Gastrocnemius medialis (tissue), 4 donors: Measurements from ENCODE around the gene PRR7. TPM values are rescaled to one million over a fixed set of nuclear protein-coding genes. Genes with fewer than 3 reads are reported as not detected.

Source experiments
- ATAC-seq, 2 donors: fragments of 150-250 bp; one replicate each; pipeline ENCODE4 v1.9.1; 2016
- DNase-seq, 2 donors: peaks; one replicate each; pipeline ENCODE4 v3.0.0-alpha.2; 2019
- H3K27ac ChIP-seq, 4 donors: fragments of 200-600 bp; sonication (generic); 1 replicate in 1 of 4; 2 replicates in 3 of 4; pipeline ENCODE4 v1.5.1; 2016 to 2018; ENCODE audit warnings: mild to moderate bottlenecking in 2 of 4, moderate library complexity in 1 of 4
- H3K27me3 ChIP-seq, 3 donors: fragments of 200-600 bp; sonication (generic) in 2 of 3; 1 replicate in 1 of 3; 2 replicates in 2 of 3; pipeline versions ENCODE4 v1.5.1 to v1.6.0; 2016 to 2019; ENCODE audit warnings: mild to moderate bottlenecking in 1 of 3, moderate library complexity in 1 of 3
- H3K36me3 ChIP-seq, 2 donors: fragments of 200-600 bp; sonication (generic) in 1 of 2; one replicate each; pipeline ENCODE4 v1.5.1; 2017 to 2018
- H3K4me1 ChIP-seq, 2 donors: fragments of 200-600 bp; sonication (generic) in 1 of 2; one replicate each; pipeline ENCODE4 v1.5.1; 2016 to 2017; ENCODE audit warnings: mild to moderate bottlenecking in 2 of 2
- H3K4me3 ChIP-seq, 4 donors: fragments of 200-600 bp; sonication (generic) in 3 of 4; 1 replicate in 1 of 4; 2 replicates in 3 of 4; pipeline ENCODE4 v1.5.1; 2016 to 2019; ENCODE audit warnings: mild to moderate bottlenecking in 2 of 4
- H3K9me3 ChIP-seq, 3 donors: fragments of 200-600 bp; sonication (generic) in 2 of 3; 1 replicate in 1 of 3; 2 replicates in 2 of 3; pipeline ENCODE4 v1.5.1; 2016 to 2019
- POLR2A ChIP-seq, 2 donors: fragments of 450-650 bp; IDR thresholded peaks; one replicate each; pipeline ENCODE4 v1.6.1; 2017; ENCODE audit warnings: antibody characterized with exemption in 2 of 2, mild to moderate bottlenecking in 2 of 2, moderate library complexity in 2 of 2
- in situ Hi-C, 4 donors: fragments of 200-750 bp; cut with MboI; loops; one replicate each; pipeline versions ENCODE4 v1.15.0 to v1.8.0; 2017; ENCODE audit warnings: low sequenced_read_pairs in 4 of 4
- intact Hi-C: fragments of 100-400 bp; cut with DNase I; formaldehyde crosslinking; loops from one replicate; pipeline ENCODE4 v1.15.1; 2023; ENCODE audit warnings: low total_unique reads
- total RNA-seq, 4 donors: library from RNA; depleted of rRNA; stranded (reverse); fragments of >200 nt; gene quantifications; one replicate each; pipeline versions ENCODE4 v1.1.0 to v1.2.3, GENCODE V29; 2016
- TF ChIP-seq, protein P1 (sequence below), 5 experiments: fragments of 450-650 bp in 3 of 5; fragments of 200-600 bp in 2 of 5; sonication (generic) in 2 of 5; IDR thresholded peaks in 4 of 5; conservative IDR thresholded peaks in 1 of 5; 1 replicate in 4 of 5; 2 replicates in 1 of 5; pipeline ENCODE4 v1.5.1; 2016 to 2019; ENCODE audit warnings: antibody characterized with exemption in 5 of 5, mild to moderate bottlenecking in 3 of 5, moderate library complexity in 3 of 5

PRR7 gene
- total RNA-seq, 4 donors from 2014 or later: 0.63 to 2.0 (median 1.4) TPM; not detected in 1

GRCh38 chr5:177426566-177427210 is 19.9 kb upstream of the PRR7 start, which contains the start of gene GRK6:
Gene GRK6 (plus strand): TSS chr5:177426676. CDS start chr5:177426846, 170 bp downstream.
- no peaks in the 10 kb centered on the region for H3K9me3 ChIP-seq
- H3K27me3 ChIP-seq: no peaks in the 10 kb centered on the region
- H3K36me3 ChIP-seq: no peaks in the 10 kb centered on the region
- peak within 1 kb of the TSS; percentile 87 to 93 (median 89) for H3K27ac ChIP-seq
- ATAC-seq (peak; percentile 11 to 18), DNase-seq (no peak)
- in situ Hi-C loops: no loop called here
- TF ChIP-seq POLR2A (IDR thresholded peaks at IDR 0.05): peak; percentile 47 to 78
- TF ChIP-seq, protein P1, sequence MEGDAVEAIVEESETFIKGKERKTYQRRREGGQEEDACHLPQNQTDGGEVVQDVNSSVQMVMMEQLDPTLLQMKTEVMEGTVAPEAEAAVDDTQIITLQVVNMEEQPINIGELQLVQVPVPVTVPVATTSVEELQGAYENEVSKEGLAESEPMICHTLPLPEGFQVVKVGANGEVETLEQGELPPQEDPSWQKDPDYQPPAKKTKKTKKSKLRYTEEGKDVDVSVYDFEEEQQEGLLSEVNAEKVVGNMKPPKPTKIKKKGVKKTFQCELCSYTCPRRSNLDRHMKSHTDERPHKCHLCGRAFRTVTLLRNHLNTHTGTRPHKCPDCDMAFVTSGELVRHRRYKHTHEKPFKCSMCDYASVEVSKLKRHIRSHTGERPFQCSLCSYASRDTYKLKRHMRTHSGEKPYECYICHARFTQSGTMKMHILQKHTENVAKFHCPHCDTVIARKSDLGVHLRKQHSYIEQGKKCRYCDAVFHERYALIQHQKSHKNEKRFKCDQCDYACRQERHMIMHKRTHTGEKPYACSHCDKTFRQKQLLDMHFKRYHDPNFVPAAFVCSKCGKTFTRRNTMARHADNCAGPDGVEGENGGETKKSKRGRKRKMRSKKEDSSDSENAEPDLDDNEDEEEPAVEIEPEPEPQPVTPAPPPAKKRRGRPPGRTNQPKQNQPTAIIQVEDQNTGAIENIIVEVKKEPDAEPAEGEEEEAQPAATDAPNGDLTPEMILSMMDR (IDR thresholded peaks at IDR 0.05 in 4 of 5, conservative IDR thresholded peaks at IDR 0.05 in 1 of 5): no peak
- intact Hi-C loops: loop anchor here (1.0 to 2.0 kb wide), 3 partner anchors 20 to 71 kb away; partner anchors contain the start of genes PDLIM7 and PRR7
- H3K4me3 ChIP-seq: peak within 1 kb of the TSS; percentile 69 to 91 (median 84)
- H3K4me1 ChIP-seq: peaks cover 29 to 33% of the 10 kb centered on the region in 2 donors

DNA sequence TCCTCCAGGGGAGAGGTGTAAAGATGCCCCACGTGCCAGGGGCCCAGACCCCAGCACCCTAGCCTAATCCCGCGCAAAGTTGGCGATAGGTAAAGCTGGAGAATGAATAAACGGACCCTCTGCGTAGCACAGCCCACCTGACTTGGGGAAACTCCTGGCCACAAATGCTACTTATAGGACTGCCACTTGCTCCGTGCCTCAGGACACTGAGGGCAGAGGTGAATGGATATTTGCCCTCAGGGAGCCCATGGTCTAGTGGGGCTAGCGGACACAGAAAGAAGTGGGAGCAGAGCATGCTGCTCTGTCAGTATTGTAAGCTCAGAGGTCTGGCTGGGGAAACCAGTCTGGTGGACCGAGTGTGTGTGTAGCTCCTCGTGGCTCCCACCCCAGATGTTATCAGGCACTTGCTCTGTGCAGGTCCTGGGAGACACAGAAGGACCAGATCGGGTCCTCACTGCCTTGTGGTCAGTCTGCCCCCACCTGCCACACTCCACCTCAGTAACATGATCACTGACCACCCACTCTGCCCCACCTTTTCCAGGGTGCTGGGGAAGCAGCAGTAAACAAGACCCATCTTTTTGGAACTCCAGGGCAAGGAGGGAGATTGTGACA is 19.3 kb upstream of the PRR7 start:
- peak overlapping the region; percentile 69 to 91 (median 84) for H3K4me3 ChIP-seq
- in situ Hi-C loops: no loop called here
- H3K4me1 ChIP-seq: peaks cover 34 to 40% of the 10 kb centered on the region in 2 donors
- no peaks in the 10 kb centered on the region for H3K9me3 ChIP-seq
- H3K27ac ChIP-seq: peak overlapping the region; percentile 75 to 89 (median 80)
- no peaks in the 10 kb centered on the region for H3K36me3 ChIP-seq
- no peak for DNase-seq
- H3K27me3 ChIP-seq: no peaks in the 10 kb centered on the region
- intact Hi-C loops: loop anchor here (2.0 kb wide), 1 partner anchor 19 kb away; the partner anchor contains the start of gene PRR7
- TF ChIP-seq POLR2A (IDR thresholded peaks at IDR 0.05): no peak
- TF ChIP-seq, protein P1 (IDR thresholded peaks at IDR 0.05 in 4 of 5, conservative IDR thresholded peaks at IDR 0.05 in 1 of 5): no peak
- ATAC-seq: no peak

- no peak for ATAC-seq
- H3K36me3 ChIP-seq: peaks cover 0 to 5% of the 10 kb centered on the region in 2 donors
- TF ChIP-seq, protein P1 (IDR thresholded peaks at IDR 0.05 in 4 of 5, conservative IDR thresholded peaks at IDR 0.05 in 1 of 5): no peak
- TF ChIP-seq POLR2A (IDR thresholded peaks at IDR 0.05): no peak
- in situ Hi-C loops (no loop called here), intact Hi-C loops (loop anchor here (2.0 kb wide), 1 partner anchor 19 kb away; the partner anchor contains the start of gene PRR7)
- H3K27ac ChIP-seq: peak overlapping the region in 1 of 4 donors; percentile 75
- DNase-seq: no peak
- peak overlapping the region in 2 of 4 donors; percentile 69 to 91 for H3K4me3 ChIP-seq
- H3K4me1 ChIP-seq: peaks cover 34 to 45% of the 10 kb centered on the region in 2 donors
- no peaks in the 10 kb centered on the region for H3K27me3 ChIP-seq
- H3K9me3 ChIP-seq: no peaks in the 10 kb centered on the region
Observed at GRCh38 chr5:177427919-177428573, 18.6 kb upstream of the PRR7 start.

DNA sequence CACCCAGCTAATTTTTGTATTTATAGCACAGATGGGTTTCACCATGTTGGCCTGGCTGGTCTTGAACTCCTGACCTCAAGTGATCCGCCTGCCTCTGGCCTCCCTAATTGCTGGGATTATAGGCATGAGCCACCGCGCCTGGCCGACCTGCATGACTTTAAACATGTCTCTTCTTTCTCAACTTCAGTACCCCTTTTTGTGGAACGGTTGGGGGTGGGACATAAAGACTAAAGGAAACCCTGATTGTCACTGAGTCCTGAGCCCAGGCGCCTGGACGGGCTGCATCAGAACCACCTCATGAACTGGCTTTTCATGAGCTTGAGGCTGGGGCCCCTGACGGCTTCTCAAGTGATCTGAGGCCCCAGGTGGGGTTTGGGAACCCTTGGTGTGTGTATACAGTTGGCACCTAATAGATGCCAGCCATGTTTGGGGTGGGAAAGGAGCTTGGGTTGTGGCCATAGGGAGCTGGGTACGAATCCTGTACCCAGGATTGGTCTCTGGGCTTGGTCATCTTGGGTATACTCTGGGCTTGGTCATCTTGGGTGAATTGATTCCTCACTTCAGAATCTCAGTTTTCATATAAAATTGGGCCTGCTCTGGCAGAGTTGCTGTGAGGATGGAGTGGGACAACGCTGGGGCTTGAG is 17.9 kb upstream of the PRR7 start:
- Histone ChIP-seq H3K9me3 (no peaks in the 10 kb centered on the region), H3K27ac (peak overlapping the region in 1 of 4 donors; percentile 75), H3K36me3 (peaks cover 0 to 12% of the 10 kb centered on the region in 2 donors), H3K4me1 (peaks cover 34 to 45% of the 10 kb centered on the region in 2 donors), H3K4me3 (no peak overlapping the region), H3K27me3 (no peaks in the 10 kb centered on the region)
- ATAC-seq (no peak), DNase-seq (no peak)
- TF ChIP-seq, protein P1 (IDR thresholded peaks at IDR 0.05 in 4 of 5, conservative IDR thresholded peaks at IDR 0.05 in 1 of 5): no peak
- no peak for TF ChIP-seq POLR2A (IDR thresholded peaks at IDR 0.05)
- in situ Hi-C loops (no loop called here), intact Hi-C loops (no loop called here)
